GM23248 (cell line): ENCODE results near the gene PGS1. TPM values are rescaled to one million over a fixed set of nuclear protein-coding genes. Genes with fewer than 3 reads are reported as not detected.

Experiments used
- DNase-seq: peaks from one replicate; pipeline ENCODE4 v3.0.0-alpha.2; 2015
- H2AFZ ChIP-seq: fragments of 200-600 bp; sonication (generic); 2 replicates; pipeline ENCODE4 v1.6.1; 2016; ENCODE audit warnings: antibody characterized with exemption
- H3F3A ChIP-seq: fragments of 200-600 bp; sonication (generic); 2 replicates; pipeline ENCODE4 v1.6.1; 2016; ENCODE audit warnings: mild to moderate bottlenecking, antibody characterized with exemption, mixed run types; ENCODE audit not compliant: insufficient read depth
- H3K27ac ChIP-seq: fragments of 200-600 bp; sonication (generic); 2 replicates; pipeline ENCODE4 v1.5.1; 2016; ENCODE audit warnings: mild to moderate bottlenecking
- H3K27me3 ChIP-seq: fragments of 200-600 bp; sonication (generic); replicated peaks from 2 replicates; pipeline ENCODE4 v1.6.1; 2016; ENCODE audit warnings: mild to moderate bottlenecking; ENCODE audit not compliant: insufficient read depth
- H3K36me3 ChIP-seq: fragments of 200-600 bp; sonication (generic); 2 replicates; pipeline ENCODE4 v1.6.1; 2016; ENCODE audit warnings: low read depth, mild to moderate bottlenecking
- H3K4me1 ChIP-seq: fragments of 200-600 bp; sonication (generic); 2 replicates; pipeline ENCODE4 v1.6.1; 2016; ENCODE audit warnings: mild to moderate bottlenecking; ENCODE audit not compliant: insufficient read depth
- H3K4me2 ChIP-seq: fragments of 200-600 bp; sonication (generic); one replicate; pipeline ENCODE4 v1.6.1; 2016; ENCODE audit warnings: mild to moderate bottlenecking; ENCODE audit not compliant: unreplicated experiment
- H3K4me3 ChIP-seq: fragments of 200-600 bp; sonication (generic); 2 replicates; pipeline ENCODE4 v1.5.1; 2016; ENCODE audit warnings: mild to moderate bottlenecking
- H3K79me2 ChIP-seq: fragments of 200-600 bp; sonication (generic); 2 replicates; pipeline ENCODE4 v1.6.1; 2016; ENCODE audit warnings: mild to moderate bottlenecking; ENCODE audit not compliant: insufficient read depth
- H3K9ac ChIP-seq: fragments of 200-600 bp; sonication (generic); 2 replicates; pipeline ENCODE4 v1.6.1; 2016; ENCODE audit warnings: mild to moderate bottlenecking
- H3K9me2 ChIP-seq: fragments of 200-600 bp; sonication (generic); 2 replicates; pipeline ENCODE4 v1.6.1; 2016; ENCODE audit warnings: mixed run types, mild to moderate bottlenecking, moderate library complexity; ENCODE audit not compliant: insufficient read depth
- H3K9me3 ChIP-seq: fragments of 200-600 bp; sonication (generic); one replicate; pipeline ENCODE4 v1.6.1; 2017; ENCODE audit warnings: low read depth
- H4K20me1 ChIP-seq: fragments of 200-600 bp; sonication (generic); 2 replicates; pipeline ENCODE4 v1.6.0; 2016; ENCODE audit not compliant: insufficient read depth
- EZH2 ChIP-seq: fragments of 200-600 bp; sonication (generic); IDR thresholded peaks from 2 replicates; pipeline ENCODE4 v1.6.1; 2018; ENCODE audit warnings: antibody characterized with exemption, mild to moderate bottlenecking; ENCODE audit not compliant: insufficient read depth, poor library complexity, severe bottlenecking
- EZH2phosphoT487 ChIP-seq: fragments of 200-600 bp; sonication (generic); IDR thresholded peaks from 2 replicates; pipeline ENCODE4 v1.6.1; 2018; ENCODE audit warnings: antibody characterized with exemption, moderate library complexity, mild to moderate bottlenecking, low read depth; ENCODE audit not compliant: insufficient read depth
- WGBS, 2 experiments: methylation state at CpG; one replicate each; pipeline ENCODE4 v1.1.6; 2015 to 2017; ENCODE audit warnings: low lambda C conversion rate in 2 of 2, low coverage in 1 of 2; ENCODE audit errors: missing lambda C conversion rate in 2 of 2; 5-methylcytosine and 5-hydroxymethylcytosine counted together
- in situ Hi-C: fragments of 300-500 bp; cut with MboI; formaldehyde crosslinking; loops from 2 replicates; pipeline ENCODE4 v1.15.0; 2020
- polyA plus RNA-seq: library from polyadenylated mRNA; unstranded; fragments of >200 nt; fragmentation: Nextera tagmentation; extraction: Ambion mirVana; gene quantifications from 2 replicates; pipeline ENCODE4 v1.2.1, GENCODE V29; 2016
- total RNA-seq: library from RNA; depleted of rRNA; stranded (reverse); fragments of >200 nt; shearing (Covaris generic); gene quantifications from 2 replicates; pipeline ENCODE4 v1.2.3, GENCODE V29; 2014

PGS1 gene
- total and polyA plus RNA-seq, 2 experiments from 2014 or later: 30.2 to 32.5 TPM

DNA sequence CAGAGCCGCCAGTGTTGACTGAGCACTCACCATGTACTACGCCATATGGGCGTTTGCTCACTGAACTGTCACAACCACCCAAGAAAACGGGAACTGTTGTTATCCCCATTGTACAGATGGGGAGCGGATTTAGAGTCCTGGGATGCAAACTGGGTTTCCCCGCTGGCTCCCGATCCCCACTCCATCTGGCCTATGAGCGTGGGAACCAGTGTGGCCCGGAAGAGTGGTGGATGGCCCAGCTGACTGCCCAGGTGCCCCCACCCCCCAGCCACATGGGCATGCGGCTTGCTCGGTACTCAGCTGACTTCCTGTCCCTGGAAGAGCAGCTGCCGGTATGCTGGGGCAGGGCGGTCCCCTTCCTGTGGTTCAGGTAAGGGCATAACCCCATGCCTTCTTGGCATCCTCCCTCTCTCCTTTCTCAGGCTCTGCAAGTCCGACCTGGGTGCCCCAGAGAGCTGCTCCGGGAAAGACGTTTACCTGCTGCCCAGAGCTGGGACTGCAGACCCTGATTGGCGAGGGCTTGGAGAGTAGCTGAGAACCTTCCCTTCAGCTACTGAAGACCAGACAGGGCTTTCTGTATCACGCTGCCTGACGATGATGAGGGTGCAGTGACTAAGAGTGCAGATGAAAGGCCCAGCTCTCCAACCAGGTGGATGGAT lies 34.8 kb upstream of the PGS1 start:
- WGBS, 2 experiments: 73 to 80% methylated on average over 18 to 19 of the region's 19 CpGs
- H3F3A ChIP-seq: peaks cover 6% of the 10 kb centered on the region
- peak overlapping the region; percentile 64 for H3K4me3 ChIP-seq
- peaks cover 14% of the 10 kb centered on the region for H3K4me1 ChIP-seq
- H3K79me2 ChIP-seq: no peaks in the 10 kb centered on the region
- no peak for TF ChIP-seq EZH2phosphoT487
- H3K9ac ChIP-seq: peak overlapping the region; percentile 92
- H3K9me2 ChIP-seq: no peaks in the 10 kb centered on the region
- H2AFZ ChIP-seq: no peak overlapping the region
- in situ Hi-C loops: no loop called here
- peak overlapping the region; percentile 78 for H3K4me2 ChIP-seq
- no peak for DNase-seq
- no peaks in the 10 kb centered on the region for H3K36me3 ChIP-seq
- H3K27ac ChIP-seq: peak overlapping the region; percentile 99
- H3K9me3 ChIP-seq: no peaks in the 10 kb centered on the region
- H4K20me1 ChIP-seq: no peaks in the 10 kb centered on the region
- H3K27me3 ChIP-seq: no peaks in the 10 kb centered on the region

GRCh38 chr17:78344666-78345065 lies 33.8 kb upstream of the PGS1 start:
- H3K9me3 ChIP-seq: no peaks in the 10 kb centered on the region
- H3F3A ChIP-seq: peaks cover 5% of the 10 kb centered on the region
- no peak overlapping the region for H3K4me3 ChIP-seq
- no peaks in the 10 kb centered on the region for H3K79me2 ChIP-seq
- H2AFZ ChIP-seq: no peak overlapping the region
- peaks cover 14% of the 10 kb centered on the region for H3K4me1 ChIP-seq
- no peak overlapping the region for H3K9ac ChIP-seq
- in situ Hi-C loops: no loop called here
- H4K20me1 ChIP-seq: no peaks in the 10 kb centered on the region
- H3K9me2 ChIP-seq: no peaks in the 10 kb centered on the region
- no peak overlapping the region for H3K27ac ChIP-seq
- H3K27me3 ChIP-seq: no peaks in the 10 kb centered on the region
- 88 to 91% methylated on average over 10 of the region's 10 CpGs for WGBS, 2 experiments
- TF ChIP-seq EZH2 (no peak), EZH2phosphoT487 (no peak)
- DNase-seq: no peak
- H3K36me3 ChIP-seq: no peaks in the 10 kb centered on the region
- no peak overlapping the region for H3K4me2 ChIP-seq

DNA sequence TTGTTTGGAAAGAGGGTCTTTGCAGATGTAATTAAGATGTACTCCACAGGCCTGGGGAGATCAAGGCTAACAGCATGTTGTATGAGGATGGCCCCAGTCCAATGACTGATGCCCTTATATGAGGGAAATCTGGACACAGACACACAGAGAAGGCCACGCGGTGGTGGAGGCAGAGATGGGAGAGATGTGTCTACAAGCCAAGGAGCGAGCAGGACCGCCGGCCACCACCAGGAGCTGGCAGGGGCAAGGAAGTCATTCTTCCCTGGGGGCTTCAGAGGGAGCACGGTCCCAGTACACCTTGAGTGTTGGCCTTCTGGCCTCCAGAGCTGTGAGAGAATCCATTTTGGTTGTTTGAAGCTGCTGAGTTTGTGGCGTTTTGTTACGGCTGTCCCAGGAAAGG lies 33.3 kb upstream of the PGS1 start:
- Histone ChIP-seq H3K36me3 (no peaks in the 10 kb centered on the region), H3K4me3 (no peak overlapping the region), H3K4me1 (peaks cover 13% of the 10 kb centered on the region), H3F3A (peaks cover 5% of the 10 kb centered on the region), H2AFZ (no peak overlapping the region), H3K79me2 (no peaks in the 10 kb centered on the region), H3K9me2 (no peaks in the 10 kb centered on the region), H3K9ac (no peak overlapping the region), H3K27me3 (no peaks in the 10 kb centered on the region), H4K20me1 (no peaks in the 10 kb centered on the region), H3K27ac (no peak overlapping the region), H3K9me3 (no peaks in the 10 kb centered on the region), H3K4me2 (no peak overlapping the region)
- in situ Hi-C loops: no loop called here
- TF ChIP-seq EZH2phosphoT487: no peak
- no peak for TF ChIP-seq EZH2
- no peak for DNase-seq
- 99% methylated on average over 8 of the region's 8 CpGs for WGBS, 2 experiments

DNA sequence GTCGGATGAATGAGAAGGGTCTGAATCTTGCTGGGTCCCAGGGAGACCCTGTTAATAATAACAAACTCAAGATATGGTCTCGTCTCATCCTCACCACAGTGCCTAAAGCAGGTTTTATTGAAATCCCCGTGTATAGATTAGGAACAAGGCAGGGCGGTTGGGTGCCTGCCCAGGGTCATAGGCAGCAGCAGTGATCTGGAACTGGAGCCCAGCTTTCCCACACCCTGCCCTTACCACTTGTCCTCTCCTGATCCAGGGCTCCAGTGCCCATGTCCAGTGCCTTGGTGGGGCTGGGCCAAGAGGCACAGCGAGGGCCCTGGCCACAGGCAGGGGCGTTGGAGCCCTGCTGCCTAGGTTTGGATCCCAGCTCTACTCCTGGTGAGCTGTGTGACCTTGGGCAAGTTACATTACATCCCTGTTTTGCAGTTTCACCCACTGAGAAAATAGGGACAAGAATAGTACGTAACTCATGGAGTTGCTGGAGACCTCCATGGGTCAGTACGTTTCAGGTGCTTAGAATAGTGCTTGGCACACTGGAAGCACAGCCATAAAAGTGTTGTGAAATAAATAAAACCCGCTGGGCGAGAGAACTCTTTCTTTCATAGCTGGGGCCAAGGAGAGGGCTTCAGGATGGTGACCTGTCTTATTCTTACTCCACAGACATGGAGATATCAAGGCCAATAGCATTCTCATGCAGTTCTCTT lies 32.5 kb upstream of the PGS1 start:
- WGBS, 2 experiments: 89 to 91% methylated on average over 10 of the region's 10 CpGs

More for the DNA sequence above, 32.5 kb upstream of the PGS1 start:
- H3K4me3 ChIP-seq: no peak overlapping the region
- peaks cover 12% of the 10 kb centered on the region for H3F3A ChIP-seq
- H3K27me3 ChIP-seq: no peaks in the 10 kb centered on the region
- no peak overlapping the region for H2AFZ ChIP-seq
- H3K36me3 ChIP-seq: no peaks in the 10 kb centered on the region
- peaks cover 10% of the 10 kb centered on the region for H3K4me1 ChIP-seq
- in situ Hi-C loops: no loop called here
- TF ChIP-seq EZH2phosphoT487 (no peak), EZH2 (no peak)
- H3K9ac ChIP-seq: no peak overlapping the region
- H3K9me2 ChIP-seq: no peaks in the 10 kb centered on the region
- H3K79me2 ChIP-seq: no peaks in the 10 kb centered on the region
- H3K9me3 ChIP-seq: no peaks in the 10 kb centered on the region
- no peaks in the 10 kb centered on the region for H4K20me1 ChIP-seq
- no peak for DNase-seq
- H3K27ac ChIP-seq: no peak overlapping the region
- no peak overlapping the region for H3K4me2 ChIP-seq
